ENCODE measurements around the gene SDK1. TPM values are rescaled to one million over a fixed set of nuclear protein-coding genes. Genes with fewer than 3 reads are reported as not detected.

The SDK1 gene
- total RNA-seq, 1 donor from 2014 or later, result 0.26 TPM

- Histone ChIP-seq H3K36me3 (ENCODE audit: control insufficient read depth, insufficient read depth, low read length) (no peaks in the 10 kb centered on the region), H3K27me3 (ENCODE audit: control insufficient read depth, insufficient read depth, low read length) (no peaks in the 10 kb centered on the region), H3K4me3 (ENCODE audit: low read depth, low read length) (no peak overlapping the region)
- no peak for DNase-seq (ENCODE audit: low read depth)
- no peak for TF ChIP-seq CTCF (IDR thresholded peaks at IDR 0.05; ENCODE audit: insufficient read depth, low read length, severe bottlenecking)
- no peak for FAIRE-seq
Measured at GRCh38 chr7:4037877-4038276, 736.8 kb downstream of the SDK1 start.

GRCh38 chr7:4040109-4040928 lies 739.3 kb downstream of the SDK1 start:
- Histone ChIP-seq H3K36me3 (ENCODE audit: control insufficient read depth, insufficient read depth, low read length) (no peaks in the 10 kb centered on the region), H3K4me3 (ENCODE audit: low read depth, low read length) (no peak overlapping the region), H3K27me3 (ENCODE audit: control insufficient read depth, insufficient read depth, low read length) (no peaks in the 10 kb centered on the region)
- DNase-seq (ENCODE audit: low read depth), result no peak
- FAIRE-seq, result no peak
- no peak for TF ChIP-seq CTCF (IDR thresholded peaks at IDR 0.05; ENCODE audit: insufficient read depth, low read length, severe bottlenecking)

GRCh38 chr7:4042402-4043045 lies 741.5 kb downstream of the SDK1 start:
- TF ChIP-seq CTCF (IDR thresholded peaks at IDR 0.05; ENCODE audit: insufficient read depth, low read length, severe bottlenecking), result no peak
- H3K27me3 ChIP-seq (ENCODE audit: control insufficient read depth, insufficient read depth, low read length), result no peaks in the 10 kb centered on the region
- no peaks in the 10 kb centered on the region for H3K36me3 ChIP-seq (ENCODE audit: control insufficient read depth, insufficient read depth, low read length)
- FAIRE-seq (no peak), DNase-seq (ENCODE audit: low read depth) (no peak)
- no peak overlapping the region for H3K4me3 ChIP-seq (ENCODE audit: low read depth, low read length)

GRCh38 chr7:4043988-4044387 lies 742.9 kb downstream of the SDK1 start:
- no peak for DNase-seq (ENCODE audit: low read depth)
- FAIRE-seq, result no peak
- Histone ChIP-seq H3K27me3 (ENCODE audit: control insufficient read depth, insufficient read depth, low read length) (no peaks in the 10 kb centered on the region), H3K36me3 (ENCODE audit: control insufficient read depth, insufficient read depth, low read length) (no peaks in the 10 kb centered on the region), H3K4me3 (ENCODE audit: low read depth, low read length) (no peak overlapping the region)
- TF ChIP-seq CTCF (IDR thresholded peaks at IDR 0.05; ENCODE audit: insufficient read depth, low read length, severe bottlenecking), result no peak

GRCh38 chr7:4045450-4045849 lies 744.4 kb downstream of the SDK1 start:
- FAIRE-seq (no peak), DNase-seq (ENCODE audit: low read depth) (no peak)
- TF ChIP-seq CTCF (IDR thresholded peaks at IDR 0.05; ENCODE audit: insufficient read depth, low read length, severe bottlenecking), result no peak
- no peaks in the 10 kb centered on the region for H3K27me3 ChIP-seq (ENCODE audit: control insufficient read depth, insufficient read depth, low read length)
- no peak overlapping the region for H3K4me3 ChIP-seq (ENCODE audit: low read depth, low read length)
- no peaks in the 10 kb centered on the region for H3K36me3 ChIP-seq (ENCODE audit: control insufficient read depth, insufficient read depth, low read length)
